HEK293T (cell line): Measurements from ENCODE around the gene PTGR3.

Experiments used
- FOXK2 ChIP-seq: fragments of 450-650 bp; IDR thresholded peaks from 2 replicates; pipeline ENCODE4 v1.6.1; 2016; ENCODE audit warnings: mild to moderate bottlenecking
- FOXM1 ChIP-seq: fragments of 450-650 bp; IDR thresholded peaks from 2 replicates; pipeline ENCODE4 v1.6.1; 2017; ENCODE audit warnings: mild to moderate bottlenecking, borderline replicate concordance

- TF ChIP-seq FOXK2 = no peak
- no peak for TF ChIP-seq FOXM1
Measured at GRCh38 chr18:75226956-75227316, 18.0 kb upstream of the PTGR3 start.
